Measurements from ENCODE around the gene TAS2R39. TPM values are rescaled to one million over a fixed set of nuclear protein-coding genes. Genes with fewer than 3 reads are reported as not detected.
A peak's percentile ranks its signal among the peaks of the same experiment; 100 is the strongest.

TAS2R39 gene
- total and polyA plus RNA-seq, 11 donors, result not detected

DNA sequence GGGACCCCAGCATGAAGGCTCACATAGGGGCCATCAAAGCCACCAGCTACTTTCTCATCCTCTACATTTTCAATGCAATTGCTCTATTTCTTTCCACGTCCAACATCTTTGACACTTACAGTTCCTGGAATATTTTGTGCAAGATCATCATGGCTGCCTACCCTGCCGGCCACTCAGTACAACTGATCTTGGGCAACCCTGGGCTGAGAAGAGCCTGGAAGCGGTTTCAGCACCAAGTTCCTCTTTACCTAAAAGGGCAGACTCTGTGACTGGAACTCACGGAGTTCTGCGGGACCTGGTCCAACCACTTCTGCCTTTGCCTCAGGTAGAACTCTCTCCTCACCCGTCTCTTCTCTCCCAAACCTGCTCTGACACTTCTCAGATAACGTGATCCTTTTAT is 39.6 kb downstream of the TAS2R39 start:
- peak in 3 of 4 donors; percentile 43 to 82 (median 72) for ATAC-seq
- TF ChIP-seq, protein P1, sequence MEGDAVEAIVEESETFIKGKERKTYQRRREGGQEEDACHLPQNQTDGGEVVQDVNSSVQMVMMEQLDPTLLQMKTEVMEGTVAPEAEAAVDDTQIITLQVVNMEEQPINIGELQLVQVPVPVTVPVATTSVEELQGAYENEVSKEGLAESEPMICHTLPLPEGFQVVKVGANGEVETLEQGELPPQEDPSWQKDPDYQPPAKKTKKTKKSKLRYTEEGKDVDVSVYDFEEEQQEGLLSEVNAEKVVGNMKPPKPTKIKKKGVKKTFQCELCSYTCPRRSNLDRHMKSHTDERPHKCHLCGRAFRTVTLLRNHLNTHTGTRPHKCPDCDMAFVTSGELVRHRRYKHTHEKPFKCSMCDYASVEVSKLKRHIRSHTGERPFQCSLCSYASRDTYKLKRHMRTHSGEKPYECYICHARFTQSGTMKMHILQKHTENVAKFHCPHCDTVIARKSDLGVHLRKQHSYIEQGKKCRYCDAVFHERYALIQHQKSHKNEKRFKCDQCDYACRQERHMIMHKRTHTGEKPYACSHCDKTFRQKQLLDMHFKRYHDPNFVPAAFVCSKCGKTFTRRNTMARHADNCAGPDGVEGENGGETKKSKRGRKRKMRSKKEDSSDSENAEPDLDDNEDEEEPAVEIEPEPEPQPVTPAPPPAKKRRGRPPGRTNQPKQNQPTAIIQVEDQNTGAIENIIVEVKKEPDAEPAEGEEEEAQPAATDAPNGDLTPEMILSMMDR (IDR thresholded peaks at IDR 0.05), result no peak
- no peak for TF ChIP-seq POLR2A (IDR thresholded peaks at IDR 0.05)
- Histone ChIP-seq H3K27ac (peak overlapping the region in 1 of 12 donors; percentile 70), H3K4me3 (no peak overlapping the region), H3K36me3 (no peaks in the 10 kb centered on the region), H3K27me3 (peaks cover 0 to 11% (median 0%) of the 10 kb centered on the region in 9 donors), H3K9me3 (no peaks in the 10 kb centered on the region), H3K4me1 (peaks cover 0 to 13% (median 0%) of the 10 kb centered on the region in 12 donors)
- DNase-seq, result peak in 3 of 5 donors; percentile 36 to 54 (median 49)
- WGBS, 4 donors, result 85 to 91% (median 87%) methylated on average over 7 of the region's 7 CpGs
- intact Hi-C loops (cut with DNase I), result no loop called here

DNA sequence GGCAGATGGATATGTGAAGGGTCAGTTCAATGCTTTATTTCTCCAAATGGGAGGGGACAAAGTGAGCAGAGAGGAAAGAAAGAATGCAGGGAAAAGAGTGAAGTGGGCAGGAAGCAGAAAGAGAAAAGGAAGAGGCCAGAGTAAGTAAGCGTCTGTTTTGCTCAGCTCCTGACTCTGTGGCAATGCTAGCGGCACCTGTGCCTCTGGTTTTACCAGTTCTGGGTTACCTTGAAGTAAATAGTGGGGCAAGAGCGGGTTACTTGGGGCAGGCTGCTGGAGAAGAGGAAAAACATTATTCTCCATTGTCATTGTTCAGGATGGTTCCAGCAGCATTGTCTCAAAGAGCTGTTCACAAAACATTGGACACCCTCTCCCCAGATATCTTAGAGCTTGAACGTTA is 40.6 kb downstream of the TAS2R39 start:
- no peak for ATAC-seq
- Histone ChIP-seq H3K4me1 (peaks cover 0 to 23% (median 0%) of the 10 kb centered on the region in 12 donors), H3K27ac (no peak overlapping the region), H3K27me3 (peaks cover 0 to 11% (median 0%) of the 10 kb centered on the region in 9 donors), H3K36me3 (no peaks in the 10 kb centered on the region), H3K4me3 (no peak overlapping the region), H3K9me3 (no peaks in the 10 kb centered on the region)
- intact Hi-C loops (cut with DNase I), result no loop called here
- TF ChIP-seq POLR2A (IDR thresholded peaks at IDR 0.05), result no peak
- TF ChIP-seq, protein P1 (IDR thresholded peaks at IDR 0.05), result no peak
- DNase-seq, result no peak
- 69 to 81% (median 78%) methylated on average over 4 of the region's 4 CpGs for WGBS, 4 donors

DNA sequence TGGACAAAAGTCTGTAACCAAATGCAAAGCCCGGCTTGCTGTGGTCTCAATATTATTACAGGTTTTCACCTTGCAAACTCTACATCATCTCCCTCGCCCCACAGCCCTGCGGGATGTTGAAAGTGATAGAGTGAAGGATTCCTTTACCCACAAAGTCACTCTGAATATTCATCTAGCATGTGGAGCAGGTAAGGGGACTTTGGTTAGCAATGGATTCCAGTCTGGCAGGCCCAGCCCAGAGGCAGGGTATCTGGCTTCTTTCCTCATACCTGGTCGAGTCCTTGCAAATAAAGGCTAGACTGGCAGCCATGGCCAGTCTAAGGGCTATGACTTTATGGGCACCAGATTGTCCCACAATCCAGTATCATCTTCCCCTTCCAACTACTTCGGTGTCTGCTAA is 41.8 kb downstream of the TAS2R39 start:
- ATAC-seq (no peak), DNase-seq (no peak)
- no peak overlapping the region for H3K27ac ChIP-seq
- peaks cover 0 to 11% (median 0%) of the 10 kb centered on the region in 9 donors for H3K27me3 ChIP-seq
- H3K36me3 ChIP-seq, result no peaks in the 10 kb centered on the region
- H3K4me1 ChIP-seq, result peaks cover 0 to 29% (median 0%) of the 10 kb centered on the region in 12 donors
- H3K9me3 ChIP-seq, result no peaks in the 10 kb centered on the region
- 85 to 93% (median 86%) methylated on average over 5 of the region's 5 CpGs for WGBS, 4 donors
- TF ChIP-seq, protein P1 (IDR thresholded peaks at IDR 0.05), result no peak
- no peak for TF ChIP-seq POLR2A (IDR thresholded peaks at IDR 0.05)
- H3K4me3 ChIP-seq, result no peak overlapping the region
- intact Hi-C loops (cut with DNase I), result no loop called here

DNA sequence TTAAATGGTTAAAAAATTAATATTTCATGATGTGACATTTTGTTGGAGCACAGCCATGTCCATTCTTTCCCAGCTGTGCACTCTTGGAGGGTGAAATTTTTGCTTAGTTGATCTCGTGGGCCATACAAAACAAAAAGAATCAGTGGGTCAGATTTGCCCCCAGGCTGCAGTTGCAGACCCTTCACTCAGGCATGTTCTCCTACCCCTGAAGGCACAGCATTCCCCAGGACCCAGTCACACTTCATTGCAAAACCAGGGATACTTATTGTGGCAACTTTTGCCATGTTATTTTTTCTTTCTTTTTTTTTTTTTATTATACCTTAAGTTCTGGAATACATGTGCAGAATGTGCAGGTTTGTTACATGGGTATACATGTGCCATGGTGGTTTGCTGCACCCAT is 44.6 kb downstream of the TAS2R39 start:
- ATAC-seq, result no peak
- no peak for DNase-seq
- no peak overlapping the region for H3K27ac ChIP-seq
- no peaks in the 10 kb centered on the region for H3K36me3 ChIP-seq
- intact Hi-C loops (cut with DNase I), result no loop called here
- 41 to 54% (median 50%) methylated on average over 1 of the region's 1 CpG for WGBS, 4 donors
- no peak overlapping the region for H3K4me3 ChIP-seq
- peaks cover 0 to 6% (median 0%) of the 10 kb centered on the region in 9 donors for H3K27me3 ChIP-seq
- H3K9me3 ChIP-seq, result peaks cover 0 to under 1% (median 0%) of the 10 kb centered on the region in 12 donors
- H3K4me1 ChIP-seq, result peaks cover 0 to 20% (median 0%) of the 10 kb centered on the region in 12 donors
- TF ChIP-seq POLR2A (IDR thresholded peaks at IDR 0.05), result no peak
- TF ChIP-seq, protein P1 (IDR thresholded peaks at IDR 0.05), result no peak

All from heart left ventricle (tissue), 16 donors.